ENCODE results near the gene CLIC5. TPM values are rescaled to one million over a fixed set of nuclear protein-coding genes. Genes with fewer than 3 reads are reported as not detected.

The CLIC5 gene
- total and polyA plus RNA-seq, 11 donors: 63.0 to 381 (median 244) TPM

- Histone ChIP-seq H3K4me3 (no peak overlapping the region), H3K27me3 (no peaks in the 10 kb centered on the region), H3K27ac (peak overlapping the region in 9 of 12 donors; percentile 68 to 93 (median 82)), H3K9me3 (peaks cover 0 to 6% (median 0%) of the 10 kb centered on the region in 12 donors), H3K4me1 (peaks cover 6 to 41% (median 31%) of the 10 kb centered on the region in 12 donors), H3K36me3 (no peaks in the 10 kb centered on the region)
- TF ChIP-seq CTCF (IDR thresholded peaks at IDR 0.05) (no peak), POLR2A (IDR thresholded peaks at IDR 0.05) (no peak)
- ATAC-seq: no peak
- DNase-seq: no peak
- intact Hi-C loops (cut with DNase I): no loop called here
Measured at GRCh38 chr6:46051962-46052361, 36.3 kb upstream of the CLIC5 start.

- ATAC-seq (no peak), DNase-seq (no peak)
- intact Hi-C loops (cut with DNase I): no loop called here
- TF ChIP-seq CTCF (IDR thresholded peaks at IDR 0.05) (no peak), POLR2A (IDR thresholded peaks at IDR 0.05) (no peak)
- Histone ChIP-seq H3K4me3 (no peak overlapping the region), H3K27ac (no peak overlapping the region), H3K27me3 (no peaks in the 10 kb centered on the region), H3K4me1 (peaks cover 6 to 47% (median 31%) of the 10 kb centered on the region in 12 donors), H3K36me3 (no peaks in the 10 kb centered on the region), H3K9me3 (no peaks in the 10 kb centered on the region)
Measured at GRCh38 chr6:46050845-46051405, 35.3 kb upstream of the CLIC5 start.

GRCh38 chr6:46048646-46049297 is 33.1 kb upstream of the CLIC5 start:
- no peaks in the 10 kb centered on the region for H3K9me3 ChIP-seq
- 68 to 83% (median 76%) methylated on average over 3 of the region's 3 CpGs for WGBS, 4 donors
- H3K27ac ChIP-seq: peak overlapping the region in 2 of 12 donors; percentile 2 to 8
- no peak for TF ChIP-seq CTCF (IDR thresholded peaks at IDR 0.05)
- no peak for TF ChIP-seq POLR2A (IDR thresholded peaks at IDR 0.05)
- intact Hi-C loops (cut with DNase I): no loop called here
- no peak for DNase-seq
- ATAC-seq: no peak
- H3K27me3 ChIP-seq: no peaks in the 10 kb centered on the region
- no peak overlapping the region for H3K4me3 ChIP-seq
- H3K36me3 ChIP-seq: no peaks in the 10 kb centered on the region
- peaks cover 6 to 59% (median 39%) of the 10 kb centered on the region in 12 donors for H3K4me1 ChIP-seq

- no peak overlapping the region for H3K4me3 ChIP-seq
- H3K27me3 ChIP-seq: no peaks in the 10 kb centered on the region
- no peaks in the 10 kb centered on the region for H3K9me3 ChIP-seq
- peaks cover 0 to 54% (median 28%) of the 10 kb centered on the region in 12 donors for H3K4me1 ChIP-seq
- intact Hi-C loops (cut with DNase I): no loop called here
- TF ChIP-seq POLR2A (IDR thresholded peaks at IDR 0.05) (no peak), CTCF (IDR thresholded peaks at IDR 0.05) (no peak)
- H3K27ac ChIP-seq: peak overlapping the region in 2 of 12 donors; percentile 72 to 73
- no peaks in the 10 kb centered on the region for H3K36me3 ChIP-seq
- ATAC-seq: peak in 1 of 4 donors; percentile 26
- 68 to 77% (median 76%) methylated on average over 5 of the region's 5 CpGs for WGBS, 4 donors
- peak in 2 of 5 donors; percentile 34 to 38 for DNase-seq
Measured at GRCh38 chr6:46046558-46047174, 31.0 kb upstream of the CLIC5 start.
